Nephron (organoid): ENCODE results near the gene SORBS1.

Experiments used
- H3K27ac Mint-ChIP-seq, 3 experiments: 2 replicates each; pipeline ENCODE4 v1.8.0; 2020; ENCODE audit warnings: mixed read lengths in 3 of 3, mild to moderate bottlenecking in 2 of 3, moderate library complexity in 1 of 3
- H3K27me3 Mint-ChIP-seq: 2 replicates; pipeline ENCODE4 v1.8.0; 2021; ENCODE audit warnings: low read depth, mild to moderate bottlenecking, moderate library complexity, mixed read lengths
- H3K36me3 Mint-ChIP-seq: 2 replicates; pipeline ENCODE4 v1.8.0; 2020; ENCODE audit warnings: low read depth, mixed read lengths
- H3K4me1 Mint-ChIP-seq: 2 replicates; pipeline ENCODE4 v1.8.0; 2020; ENCODE audit warnings: mixed read lengths
- H3K4me3 Mint-ChIP-seq, 3 experiments: 2 replicates each; pipeline ENCODE4 v1.8.0; 2020; ENCODE audit warnings: mild to moderate bottlenecking in 3 of 3, mixed read lengths in 3 of 3, moderate library complexity in 2 of 3
- H3K9me3 Mint-ChIP-seq: 2 replicates; pipeline ENCODE4 v1.8.0; 2020; ENCODE audit warnings: mixed read lengths
- TF ChIP-seq, protein P1 (sequence below), 3 experiments: fragments of 200-600 bp; sonication (generic); IDR thresholded peaks; one replicate each; pipeline ENCODE4 v1.5.0; 2021; ENCODE audit warnings: antibody characterized with exemption in 3 of 3; ENCODE audit not compliant: unreplicated experiment in 3 of 3

The SORBS1 gene

GRCh38 chr10:95571390-95571789, 10.2 kb upstream of the SORBS1 start:
- Mint-ChIP-seq H3K4me3 (no peak overlapping the region), H3K27ac (no peak overlapping the region), H3K36me3 (no peaks in the 10 kb centered on the region), H3K27me3 (peaks cover 5% of the 10 kb centered on the region), H3K9me3 (no peaks in the 10 kb centered on the region), H3K4me1 (peaks cover 31% of the 10 kb centered on the region)
- TF ChIP-seq, protein P1, sequence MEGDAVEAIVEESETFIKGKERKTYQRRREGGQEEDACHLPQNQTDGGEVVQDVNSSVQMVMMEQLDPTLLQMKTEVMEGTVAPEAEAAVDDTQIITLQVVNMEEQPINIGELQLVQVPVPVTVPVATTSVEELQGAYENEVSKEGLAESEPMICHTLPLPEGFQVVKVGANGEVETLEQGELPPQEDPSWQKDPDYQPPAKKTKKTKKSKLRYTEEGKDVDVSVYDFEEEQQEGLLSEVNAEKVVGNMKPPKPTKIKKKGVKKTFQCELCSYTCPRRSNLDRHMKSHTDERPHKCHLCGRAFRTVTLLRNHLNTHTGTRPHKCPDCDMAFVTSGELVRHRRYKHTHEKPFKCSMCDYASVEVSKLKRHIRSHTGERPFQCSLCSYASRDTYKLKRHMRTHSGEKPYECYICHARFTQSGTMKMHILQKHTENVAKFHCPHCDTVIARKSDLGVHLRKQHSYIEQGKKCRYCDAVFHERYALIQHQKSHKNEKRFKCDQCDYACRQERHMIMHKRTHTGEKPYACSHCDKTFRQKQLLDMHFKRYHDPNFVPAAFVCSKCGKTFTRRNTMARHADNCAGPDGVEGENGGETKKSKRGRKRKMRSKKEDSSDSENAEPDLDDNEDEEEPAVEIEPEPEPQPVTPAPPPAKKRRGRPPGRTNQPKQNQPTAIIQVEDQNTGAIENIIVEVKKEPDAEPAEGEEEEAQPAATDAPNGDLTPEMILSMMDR (IDR thresholded peaks at IDR 0.05; ENCODE audit: unreplicated experiment in 3 of 3), result no peak

DNA sequence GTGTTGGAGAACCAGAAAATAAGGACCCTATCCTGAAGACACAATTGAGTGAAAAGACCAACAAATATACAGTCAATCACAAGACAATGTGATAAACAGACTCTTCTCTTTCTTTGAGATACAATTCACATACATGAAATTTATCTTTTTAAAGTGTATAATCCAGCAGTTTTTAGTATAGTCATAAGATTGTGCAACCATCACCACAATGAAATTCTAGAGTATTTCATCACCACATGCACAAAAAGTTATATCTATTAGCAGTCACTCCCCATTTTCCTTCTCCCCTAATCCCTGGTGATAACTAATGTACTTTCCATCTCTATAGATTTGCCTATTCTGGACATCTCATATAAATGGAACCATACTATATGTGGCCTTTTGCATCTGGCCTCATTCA, 8.2 kb upstream of the SORBS1 start:
- Mint-ChIP-seq H3K27ac (no peak overlapping the region), H3K27me3 (peaks cover 9% of the 10 kb centered on the region), H3K4me1 (peaks cover 33% of the 10 kb centered on the region), H3K36me3 (no peaks in the 10 kb centered on the region), H3K9me3 (no peaks in the 10 kb centered on the region), H3K4me3 (no peak overlapping the region)
- TF ChIP-seq, protein P1 (IDR thresholded peaks at IDR 0.05; ENCODE audit: unreplicated experiment in 3 of 3), result no peak

- TF ChIP-seq, protein P1 (IDR thresholded peaks at IDR 0.05; ENCODE audit: unreplicated experiment in 3 of 3), result no peak
- H3K9me3 Mint-ChIP-seq, result no peaks in the 10 kb centered on the region
- no peaks in the 10 kb centered on the region for H3K36me3 Mint-ChIP-seq
- peaks cover 20% of the 10 kb centered on the region for H3K4me1 Mint-ChIP-seq
- no peak overlapping the region for H3K27ac Mint-ChIP-seq
- H3K4me3 Mint-ChIP-seq, result no peak overlapping the region
- H3K27me3 Mint-ChIP-seq, result peaks cover 5% of the 10 kb centered on the region
Observed at GRCh38 chr10:95567903-95568630, 6.9 kb upstream of the SORBS1 start.

DNA sequence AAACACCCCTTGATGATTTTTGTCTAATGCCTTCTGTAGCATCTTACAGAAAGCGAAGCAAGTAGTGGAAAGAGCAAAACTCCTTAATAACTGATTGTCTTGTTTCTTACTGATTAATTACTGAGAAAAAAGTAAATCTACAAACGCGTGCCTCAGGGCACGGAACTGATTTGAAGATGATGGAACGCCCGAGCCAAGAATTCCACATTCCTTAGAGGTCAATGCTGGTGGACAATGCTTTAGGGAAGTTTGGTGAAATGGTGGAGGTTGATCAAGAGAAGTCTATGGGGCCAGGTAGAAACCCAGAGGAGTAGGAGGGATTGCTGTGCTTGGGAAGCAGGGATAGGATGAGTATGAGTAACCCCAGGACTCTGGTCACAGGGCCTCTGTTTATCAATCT, 5.0 kb upstream of the SORBS1 start:
- Mint-ChIP-seq H3K4me1 (peaks cover 20% of the 10 kb centered on the region), H3K9me3 (no peaks in the 10 kb centered on the region), H3K4me3 (no peak overlapping the region), H3K27ac (peak overlapping the region in 2 of 3 experiments; percentile 32 to 79), H3K36me3 (no peaks in the 10 kb centered on the region), H3K27me3 (peaks cover 5% of the 10 kb centered on the region)
- TF ChIP-seq, protein P1 (IDR thresholded peaks at IDR 0.05; ENCODE audit: unreplicated experiment in 3 of 3), result no peak

- TF ChIP-seq, protein P1 (IDR thresholded peaks at IDR 0.05; ENCODE audit: unreplicated experiment in 3 of 3), result no peak
- H3K36me3 Mint-ChIP-seq, result no peaks in the 10 kb centered on the region
Observed at GRCh38 chr10:95565336-95565735, 4.2 kb upstream of the SORBS1 start.

GRCh38 chr10:95564291-95564690, 3.1 kb upstream of the SORBS1 start:
- Mint-ChIP-seq H3K27ac (peak overlapping the region in 1 of 3 experiments; percentile 79), H3K27me3 (peaks cover 14% of the 10 kb centered on the region), H3K36me3 (no peaks in the 10 kb centered on the region), H3K4me1 (peaks cover 36% of the 10 kb centered on the region), H3K9me3 (no peaks in the 10 kb centered on the region), H3K4me3 (no peak overlapping the region)
- TF ChIP-seq, protein P1 (IDR thresholded peaks at IDR 0.05; ENCODE audit: unreplicated experiment in 3 of 3), result no peak

More at GRCh38 chr10:95565336-95565735, 4.2 kb upstream of the SORBS1 start:
- no peaks in the 10 kb centered on the region for H3K9me3 Mint-ChIP-seq
- H3K27ac Mint-ChIP-seq, result peak overlapping the region; percentile 56 to 79 (median 70)
- H3K27me3 Mint-ChIP-seq, result peaks cover 10% of the 10 kb centered on the region
- peaks cover 26% of the 10 kb centered on the region for H3K4me1 Mint-ChIP-seq
- peak overlapping the region in 1 of 3 experiments; percentile 1 for H3K4me3 Mint-ChIP-seq
